Dermis microvascular lymphatic vessel endothelial cell (primary cell): Measurements from ENCODE around the gene DAB2IP. TPM values are rescaled to one million over a fixed set of nuclear protein-coding genes. Genes with fewer than 3 reads are reported as not detected.
"Not testable (repeated sequence)": the region's sequence is repeated elsewhere in the genome, so short reads cannot be mapped to it uniquely, and the experiment has no call there.

ENCODE experiments used
- DNase-seq, 2 donors: peaks; one replicate each; pipeline versions ENCODE4 v3.0.0 to v3.0.0-alpha.2; 2010; ENCODE audit warnings: low read depth in 2 of 2
- total RNA-seq: library from RNA; depleted of rRNA; stranded (reverse); fragments of >200 nt; gene quantifications from 2 replicates; pipeline ENCODE4 v1.2.1, GENCODE V29; 2014

Gene DAB2IP
- total RNA-seq, 1 donor from 2014 or later, result 15.3 TPM

GRCh38 chr9:121788686-121789366, 137.4 kb downstream of the DAB2IP start:
- no peak for DNase-seq

- no peak for DNase-seq
Observed at GRCh38 chr9:121790841-121791240, 139.4 kb downstream of the DAB2IP start.

GRCh38 chr9:121792476-121792875, 141.0 kb downstream of the DAB2IP start:
- not testable (repeated sequence) for DNase-seq

GRCh38 chr9:121794334-121794733, 142.9 kb downstream of the DAB2IP start:
- not testable (repeated sequence) for DNase-seq

- DNase-seq, result no peak
Observed at GRCh38 chr9:121797081-121797480, 145.6 kb downstream of the DAB2IP start.

GRCh38 chr9:121798941-121799340, 147.5 kb downstream of the DAB2IP start:
- no peak for DNase-seq

- DNase-seq, result no peak
Observed at GRCh38 chr9:121800376-121800775, 148.9 kb downstream of the DAB2IP start.

GRCh38 chr9:121801579-121801978, 150.1 kb downstream of the DAB2IP start:
- no peak for DNase-seq

GRCh38 chr9:121802753-121803152, 151.3 kb downstream of the DAB2IP start:
- no peak for DNase-seq

- DNase-seq, result no peak
Observed at GRCh38 chr9:121807069-121807822, 155.8 kb downstream of the DAB2IP start.

- no peak for DNase-seq
Observed at GRCh38 chr9:121807823-121808278, 156.4 kb downstream of the DAB2IP start.

- DNase-seq, result no peak
Observed at GRCh38 chr9:121808781-121809180, 157.3 kb downstream of the DAB2IP start.

GRCh38 chr9:121809356-121810050, 158.1 kb downstream of the DAB2IP start:
- no peak for DNase-seq

- DNase-seq, result no peak
Observed at GRCh38 chr9:121810489-121810888, 159.1 kb downstream of the DAB2IP start.

GRCh38 chr9:121811140-121811539, 159.7 kb downstream of the DAB2IP start:
- DNase-seq, result no peak

GRCh38 chr9:121811751-121812150, 160.3 kb downstream of the DAB2IP start:
- no peak for DNase-seq

- DNase-seq, result no peak
Observed at GRCh38 chr9:121812159-121812735, 160.8 kb downstream of the DAB2IP start.

- DNase-seq, result no peak
Observed at GRCh38 chr9:121813519-121814210, 162.2 kb downstream of the DAB2IP start.

- no peak for DNase-seq
Observed at GRCh38 chr9:121814594-121814993, 163.2 kb downstream of the DAB2IP start.

GRCh38 chr9:121815084-121815483, 163.7 kb downstream of the DAB2IP start:
- DNase-seq, result no peak
